HepG2 (cell line): ENCODE results near the gene ERBB3. TPM values are rescaled to one million over a fixed set of nuclear protein-coding genes. Genes with fewer than 3 reads are reported as not detected.

ENCODE experiments used
- ATF7 ChIP-seq, 2 experiments: fragments of 450-650 bp in 1 of 2; sonication (generic) in 1 of 2; formaldehyde crosslinking in 1 of 2; IDR thresholded peaks; 2 replicates each; pipeline versions ENCODE4 v1.4.0 to v1.6.1; 2016 to 2020; ENCODE audit warnings: antibody characterized with exemption in 1 of 2, mild to moderate bottlenecking in 1 of 2, missing genetic modification reagents in 1 of 2
- BATF2 ChIP-seq: sonication (generic); formaldehyde crosslinking; IDR thresholded peaks from 2 replicates; pipeline ENCODE4 v1.8.0; 2022; ENCODE audit warnings: mild to moderate bottlenecking, missing genetic modification reagents, moderate library complexity
- ELF4 ChIP-seq: sonication (generic); formaldehyde crosslinking; IDR thresholded peaks from 2 replicates; pipeline ENCODE4 v1.5.0; 2020; ENCODE audit warnings: missing genetic modification reagents, mild to moderate bottlenecking, moderate library complexity, borderline replicate concordance
- GATAD1 ChIP-seq: IDR thresholded peaks from 2 replicates; pipeline ENCODE4 v1.6.1; 2016; ENCODE audit warnings: missing genetic modification reagents, missing compliant biosample characterization
- GPN1 ChIP-seq: sonication (generic); formaldehyde crosslinking; IDR thresholded peaks from 2 replicates; pipeline ENCODE4 v1.5.1; 2020; ENCODE audit warnings: missing genetic modification reagents, borderline replicate concordance
- HCFC1 ChIP-seq: fragments of 150-350 bp; IDR thresholded peaks from 2 replicates; pipeline ENCODE4 v1.6.1; 2014; ENCODE audit warnings: low read depth, low read length
- HMG20A ChIP-seq: IDR thresholded peaks from 2 replicates; pipeline ENCODE4 v1.6.1; 2016; ENCODE audit warnings: borderline replicate concordance
- HOXA9 ChIP-seq: sonication (generic); formaldehyde crosslinking; IDR thresholded peaks from 2 replicates; pipeline ENCODE4 v1.8.1; 2022; ENCODE audit warnings: missing genetic modification reagents, mild to moderate bottlenecking, moderate library complexity, borderline replicate concordance
- NFIB ChIP-seq: sonication (generic); formaldehyde crosslinking; IDR thresholded peaks from 2 replicates; pipeline ENCODE4 v1.9.0; 2021; ENCODE audit warnings: missing genetic modification reagents, mild to moderate bottlenecking, borderline replicate concordance
- PHF8 ChIP-seq: sonication (generic); formaldehyde crosslinking; IDR thresholded peaks from 2 replicates; pipeline ENCODE4 v1.5.0; 2020; ENCODE audit warnings: missing genetic modification reagents
- RBAK ChIP-seq: sonication (generic); formaldehyde crosslinking; IDR thresholded peaks from 2 replicates; pipeline ENCODE4 v1.5.1; 2020; ENCODE audit warnings: mild to moderate bottlenecking, missing genetic modification reagents
- SKI ChIP-seq: fragments of 450-650 bp; IDR thresholded peaks from one replicate; pipeline ENCODE4 v1.6.1; 2018; ENCODE audit warnings: mild to moderate bottlenecking; ENCODE audit not compliant: partially characterized antibody
- SP5 ChIP-seq: IDR thresholded peaks from 2 replicates; pipeline ENCODE4 v1.6.1; 2016; ENCODE audit warnings: low read depth, borderline replicate concordance
- TCF7L2 ChIP-seq: IDR thresholded peaks from 2 replicates; pipeline ENCODE4 v1.6.1; 2011; ENCODE audit warnings: mild to moderate bottlenecking, low read depth, low read length, moderate library complexity
- ZNF234 ChIP-seq: sonication (generic); formaldehyde crosslinking; conservative IDR thresholded peaks from 2 replicates; pipeline ENCODE4 v1.5.1; 2020; ENCODE audit warnings: mild to moderate bottlenecking, missing genetic modification reagents
- ZNF44 ChIP-seq: sonication (generic); formaldehyde crosslinking; IDR thresholded peaks from 2 replicates; pipeline ENCODE4 v1.5.1; 2020; ENCODE audit warnings: mild to moderate bottlenecking, missing genetic modification reagents
- ZNF614 ChIP-seq: IDR thresholded peaks from 2 replicates; pipeline ENCODE4 v1.6.1; 2018; ENCODE audit warnings: missing biosample characterization, missing genetic modification reagents, inconsistent platforms, borderline replicate concordance
- ZNF687 ChIP-seq: sonication (generic); formaldehyde crosslinking; IDR thresholded peaks from 2 replicates; pipeline ENCODE4 v1.5.1; 2020; ENCODE audit warnings: mild to moderate bottlenecking, missing genetic modification reagents, moderate library complexity
- polyA plus RNA-seq, 8 experiments: library from polyadenylated mRNA; depleted of rRNA in 3 of 8; stranded (reverse) in 7 of 8; unstranded in 1 of 8; fragments of >200 nt; fragmentation: Illumina TruSeq in 4 of 8; extraction: Trizol in 4 of 8; gene quantifications; 2 replicates each; pipeline versions ENCODE4 v1.2.1 to v1.2.3, GENCODE V29; 2011 to 2016; ENCODE audit warnings: low read depth in 4 of 8, missing spikeins in 1 of 8, mixed read lengths in 1 of 8; ENCODE audit not compliant: insufficient read depth in 1 of 8
- total RNA-seq, 5 experiments: library from RNA; depleted of rRNA; stranded (reverse); fragments of >200 nt; fragmentation: Illumina TruSeq; extraction: Trizol; gene quantifications; 2 replicates each; pipeline ENCODE4 v1.2.3, GENCODE V29; 2016; ENCODE audit warnings: low read depth in 1 of 5
- TF ChIP-seq, protein P1 (sequence below): IDR thresholded peaks from 2 replicates; pipeline ENCODE4 v1.6.1; 2018; ENCODE audit warnings: missing genetic modification reagents
- TF ChIP-seq, protein P2 (sequence below): sonication (generic); formaldehyde crosslinking; IDR thresholded peaks from 2 replicates; pipeline ENCODE4 v1.8.0; 2022; ENCODE audit warnings: mild to moderate bottlenecking, missing genetic modification reagents; ENCODE audit not compliant: insufficient replicate concordance
- TF ChIP-seq, protein P3 (sequence below): sonication (generic); formaldehyde crosslinking; IDR thresholded peaks from 2 replicates; pipeline ENCODE4 v1.5.0; 2020; ENCODE audit warnings: missing genetic modification reagents, mild to moderate bottlenecking, borderline replicate concordance

ERBB3 gene
- total and polyA plus RNA-seq, 2 of the 13 experiments (the other 11 are each of a cell fraction or from before 2014, with no cell fraction given), result 93.6 to 358 TPM

DNA sequence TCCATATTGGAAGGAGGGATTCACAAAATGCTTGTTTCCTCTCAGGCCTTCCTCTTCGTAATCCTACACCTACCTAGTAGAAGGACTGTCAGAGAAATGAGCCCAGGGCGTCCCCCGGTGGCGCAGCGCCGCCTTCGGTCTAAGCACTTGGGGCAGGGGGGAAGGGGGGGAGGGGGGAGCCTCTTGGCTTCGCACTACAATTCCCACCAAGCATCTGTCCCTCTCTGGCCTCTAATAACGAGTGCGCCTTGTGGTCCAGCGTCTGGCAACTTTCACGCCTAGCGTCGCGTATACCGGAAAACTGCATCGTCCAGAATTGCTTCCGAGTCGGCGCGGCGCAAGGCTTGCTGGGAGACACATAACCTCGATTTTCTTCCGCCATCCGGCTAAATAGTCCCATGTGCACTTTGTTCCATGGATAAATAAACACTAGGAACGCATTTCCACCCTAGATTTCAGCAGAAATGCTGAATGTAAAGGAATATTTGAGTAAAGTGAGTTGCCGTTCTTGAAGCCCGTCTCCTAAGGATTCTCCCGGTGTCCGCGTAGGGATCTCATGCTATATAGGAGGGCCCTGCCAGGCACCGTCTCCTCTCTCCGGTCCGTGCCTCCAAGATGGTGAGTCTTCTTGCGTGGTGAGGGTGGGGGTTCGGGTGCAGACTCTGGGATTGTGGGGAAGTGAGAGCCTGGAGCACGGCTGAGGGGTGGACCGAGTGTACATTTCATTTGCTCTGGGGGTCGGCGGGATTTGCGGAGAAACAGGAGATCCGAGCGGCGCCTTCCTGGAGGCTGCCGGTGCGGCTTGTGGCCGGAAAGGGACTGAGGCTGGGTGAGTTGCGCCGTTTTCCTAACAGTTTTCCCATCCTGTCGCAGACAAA, 38.2 kb upstream of the ERBB3 start, which contains the start of gene RPS26 (continued):
- TF ChIP-seq ZNF687 (CRISPR knock-in tag), result peak; percentile 79
- TF ChIP-seq SP5 (CRISPR knock-in tag), result peak; percentile 51; the same call in 1 of the 2 replicates
- no peak for TF ChIP-seq TCF7L2
- TF ChIP-seq GATAD1 (CRISPR knock-in tag), result peak; percentile 96
- TF ChIP-seq ATF7 (IDR thresholded peaks at IDR 0.05), result no peak
- TF ChIP-seq ATF7 (CRISPR knock-in tag; IDR thresholded peaks at IDR 0.05), result peak; percentile 35; the same call in 1 of the 2 replicates
- TF ChIP-seq, protein P1, sequence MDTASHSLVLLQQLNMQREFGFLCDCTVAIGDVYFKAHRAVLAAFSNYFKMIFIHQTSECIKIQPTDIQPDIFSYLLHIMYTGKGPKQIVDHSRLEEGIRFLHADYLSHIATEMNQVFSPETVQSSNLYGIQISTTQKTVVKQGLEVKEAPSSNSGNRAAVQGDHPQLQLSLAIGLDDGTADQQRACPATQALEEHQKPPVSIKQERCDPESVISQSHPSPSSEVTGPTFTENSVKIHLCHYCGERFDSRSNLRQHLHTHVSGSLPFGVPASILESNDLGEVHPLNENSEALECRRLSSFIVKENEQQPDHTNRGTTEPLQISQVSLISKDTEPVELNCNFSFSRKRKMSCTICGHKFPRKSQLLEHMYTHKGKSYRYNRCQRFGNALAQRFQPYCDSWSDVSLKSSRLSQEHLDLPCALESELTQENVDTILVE (CRISPR knock-in tag), result peak; percentile 97
- no peak for TF ChIP-seq NFIB (CRISPR knock-in tag)
- TF ChIP-seq, protein P2, sequence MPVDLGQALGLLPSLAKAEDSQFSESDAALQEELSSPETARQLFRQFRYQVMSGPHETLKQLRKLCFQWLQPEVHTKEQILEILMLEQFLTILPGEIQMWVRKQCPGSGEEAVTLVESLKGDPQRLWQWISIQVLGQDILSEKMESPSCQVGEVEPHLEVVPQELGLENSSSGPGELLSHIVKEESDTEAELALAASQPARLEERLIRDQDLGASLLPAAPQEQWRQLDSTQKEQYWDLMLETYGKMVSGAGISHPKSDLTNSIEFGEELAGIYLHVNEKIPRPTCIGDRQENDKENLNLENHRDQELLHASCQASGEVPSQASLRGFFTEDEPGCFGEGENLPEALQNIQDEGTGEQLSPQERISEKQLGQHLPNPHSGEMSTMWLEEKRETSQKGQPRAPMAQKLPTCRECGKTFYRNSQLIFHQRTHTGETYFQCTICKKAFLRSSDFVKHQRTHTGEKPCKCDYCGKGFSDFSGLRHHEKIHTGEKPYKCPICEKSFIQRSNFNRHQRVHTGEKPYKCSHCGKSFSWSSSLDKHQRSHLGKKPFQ, result no peak
- no peak; the same call in 1 of the 2 replicates for TF ChIP-seq GPN1 (CRISPR knock-in tag)
- peak; percentile 75; the same call in 1 of the 2 replicates for TF ChIP-seq ZNF614 (CRISPR knock-in tag)
- 0 out of 2 replicates have a peak, but pooled peaks have one; percentile 22 for TF ChIP-seq HOXA9 (CRISPR knock-in tag)
- no peak for TF ChIP-seq ZNF44 (CRISPR knock-in tag)
- TF ChIP-seq, protein P3, sequence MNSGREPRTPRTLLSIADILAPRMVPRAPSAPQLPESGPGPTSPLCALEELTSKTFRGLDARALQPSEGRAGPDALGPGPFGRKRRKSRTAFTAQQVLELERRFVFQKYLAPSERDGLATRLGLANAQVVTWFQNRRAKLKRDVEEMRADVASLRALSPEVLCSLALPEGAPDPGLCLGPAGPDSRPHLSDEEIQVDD (CRISPR knock-in tag), result no peak
- TF ChIP-seq ELF4 (CRISPR knock-in tag), result peak; percentile 96; the same call in 1 of the 2 replicates
- TF ChIP-seq SKI, result peak; percentile 34
- no peak for TF ChIP-seq BATF2
- TF ChIP-seq HCFC1, result peak; percentile 85
- TF ChIP-seq ZNF234 (CRISPR knock-in tag), result no peak
- peak; percentile 93 for TF ChIP-seq PHF8
- TF ChIP-seq RBAK (CRISPR knock-in tag), result no peak
- TF ChIP-seq HMG20A (CRISPR knock-in tag), result peak; percentile 39; the same call in 1 of the 2 replicates
